ENCODE measurements around the gene SYT17. TPM values are rescaled to one million over a fixed set of nuclear protein-coding genes. Genes with fewer than 3 reads are reported as not detected.

The SYT17 gene
- total RNA-seq, 1 donor from 2014 or later, result not detected

- no peak for DNase-seq (ENCODE audit: extremely low spot score, unreplicated experiment)
- H3K9me3 Mint-ChIP-seq (ENCODE audit: unreplicated experiment), result no peaks in the 10 kb centered on the region
- H3K27me3 Mint-ChIP-seq (ENCODE audit: unreplicated experiment), result no peaks in the 10 kb centered on the region
- H3K4me3 Mint-ChIP-seq (ENCODE audit: unreplicated experiment), result no peak overlapping the region
- TF ChIP-seq CTCF (IDR thresholded peaks at IDR 0.05), result no peak
- no peak overlapping the region for H3K27ac Mint-ChIP-seq (ENCODE audit: unreplicated experiment)
- H3K4me1 Mint-ChIP-seq (ENCODE audit: unreplicated experiment), result no peaks in the 10 kb centered on the region
- H3K36me3 Mint-ChIP-seq (ENCODE audit: unreplicated experiment), result no peaks in the 10 kb centered on the region
Observed at GRCh38 chr16:19297454-19297853, 129.4 kb downstream of the SYT17 start.

DNA sequence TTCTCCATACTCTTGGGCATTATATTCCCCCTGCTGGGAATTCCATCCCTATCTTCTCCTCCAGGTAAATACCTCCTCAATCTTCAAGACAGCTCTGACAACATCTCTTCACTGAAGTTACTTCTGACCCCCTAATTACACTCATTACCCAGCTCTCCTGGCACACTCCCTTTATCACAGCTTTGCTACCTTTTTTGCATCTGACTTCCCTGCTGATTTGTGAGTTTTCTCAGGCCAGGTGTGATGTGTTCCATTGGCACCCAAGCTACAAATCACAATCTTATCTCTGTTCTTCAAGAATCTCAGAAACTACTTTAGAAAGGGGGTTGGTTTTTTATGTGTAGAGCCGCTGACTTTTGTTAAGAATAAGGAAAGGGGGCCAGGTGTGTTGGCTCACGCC lies 131.5 kb downstream of the SYT17 start:
- H3K27me3 Mint-ChIP-seq (ENCODE audit: unreplicated experiment), result no peaks in the 10 kb centered on the region
- no peak overlapping the region for H3K27ac Mint-ChIP-seq (ENCODE audit: unreplicated experiment)
- H3K9me3 Mint-ChIP-seq (ENCODE audit: unreplicated experiment), result no peaks in the 10 kb centered on the region
- no peaks in the 10 kb centered on the region for H3K4me1 Mint-ChIP-seq (ENCODE audit: unreplicated experiment)
- no peak overlapping the region for H3K4me3 Mint-ChIP-seq (ENCODE audit: unreplicated experiment)
- H3K36me3 Mint-ChIP-seq (ENCODE audit: unreplicated experiment), result no peaks in the 10 kb centered on the region
- no peak for DNase-seq (ENCODE audit: extremely low spot score, unreplicated experiment)
- TF ChIP-seq CTCF (IDR thresholded peaks at IDR 0.05), result no peak

- H3K4me3 Mint-ChIP-seq (ENCODE audit: unreplicated experiment), result no peak overlapping the region
- H3K9me3 Mint-ChIP-seq (ENCODE audit: unreplicated experiment), result no peaks in the 10 kb centered on the region
- no peak for TF ChIP-seq CTCF (IDR thresholded peaks at IDR 0.05)
- no peak for DNase-seq (ENCODE audit: extremely low spot score, unreplicated experiment)
- H3K36me3 Mint-ChIP-seq (ENCODE audit: unreplicated experiment), result no peaks in the 10 kb centered on the region
- no peaks in the 10 kb centered on the region for H3K27me3 Mint-ChIP-seq (ENCODE audit: unreplicated experiment)
- no peaks in the 10 kb centered on the region for H3K4me1 Mint-ChIP-seq (ENCODE audit: unreplicated experiment)
- no peak overlapping the region for H3K27ac Mint-ChIP-seq (ENCODE audit: unreplicated experiment)
Observed at GRCh38 chr16:19301931-19302330, 133.9 kb downstream of the SYT17 start.

GRCh38 chr16:19304750-19305149 lies 136.7 kb downstream of the SYT17 start:
- no peaks in the 10 kb centered on the region for H3K9me3 Mint-ChIP-seq (ENCODE audit: unreplicated experiment)
- TF ChIP-seq CTCF (IDR thresholded peaks at IDR 0.05), result no peak
- no peak overlapping the region for H3K27ac Mint-ChIP-seq (ENCODE audit: unreplicated experiment)
- H3K27me3 Mint-ChIP-seq (ENCODE audit: unreplicated experiment), result no peaks in the 10 kb centered on the region
- H3K4me1 Mint-ChIP-seq (ENCODE audit: unreplicated experiment), result no peaks in the 10 kb centered on the region
- no peak for DNase-seq (ENCODE audit: extremely low spot score, unreplicated experiment)
- no peaks in the 10 kb centered on the region for H3K36me3 Mint-ChIP-seq (ENCODE audit: unreplicated experiment)
- H3K4me3 Mint-ChIP-seq (ENCODE audit: unreplicated experiment), result no peak overlapping the region

DNA sequence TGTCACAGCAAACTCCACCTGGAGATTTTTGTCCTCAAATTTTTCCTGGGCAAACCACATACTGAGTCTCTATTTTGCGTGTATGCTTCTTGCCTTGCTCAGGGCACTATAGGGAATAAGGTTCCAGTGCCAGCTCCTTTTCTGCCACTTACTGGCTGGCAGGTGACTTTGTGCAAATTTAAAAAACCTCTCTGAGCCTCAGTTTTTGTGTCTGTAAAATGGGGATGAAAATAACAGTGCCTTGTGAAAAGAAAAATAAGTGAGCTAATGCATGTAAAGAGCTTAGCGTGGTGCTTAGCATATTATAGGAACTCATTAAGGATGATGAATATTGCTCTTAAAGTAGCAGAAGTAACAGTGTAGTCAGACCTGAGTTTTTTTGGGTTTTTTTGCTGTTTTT lies 137.4 kb downstream of the SYT17 start:
- Mint-ChIP-seq H3K9me3 (ENCODE audit: unreplicated experiment) (no peaks in the 10 kb centered on the region), H3K27ac (ENCODE audit: unreplicated experiment) (no peak overlapping the region), H3K4me1 (ENCODE audit: unreplicated experiment) (no peaks in the 10 kb centered on the region), H3K36me3 (ENCODE audit: unreplicated experiment) (no peaks in the 10 kb centered on the region), H3K4me3 (ENCODE audit: unreplicated experiment) (no peak overlapping the region), H3K27me3 (ENCODE audit: unreplicated experiment) (no peaks in the 10 kb centered on the region)
- DNase-seq (ENCODE audit: extremely low spot score, unreplicated experiment), result no peak
- no peak for TF ChIP-seq CTCF (IDR thresholded peaks at IDR 0.05)

Data from osteocyte (in vitro differentiated cells).